Measurements from ENCODE around the gene ARHGAP26. TPM values are rescaled to one million over a fixed set of nuclear protein-coding genes. Genes with fewer than 3 reads are reported as not detected.

The ARHGAP26 gene
- total and polyA plus RNA-seq, 4 donors, result 5.4 to 52.3 (median 30.4) TPM

- no peak for ATAC-seq (ENCODE audit: insufficient read depth, low FRiP score)
- no peak for DNase-seq
- no peak overlapping the region for H3K9ac ChIP-seq (ENCODE audit: insufficient read depth in 1 of 2, low read length in 2 of 2)
- no peak overlapping the region for H3K4me3 ChIP-seq
- H3K27me3 ChIP-seq (ENCODE audit: control insufficient read depth in 3 of 3, insufficient read depth in 3 of 3, low read length in 2 of 3), result no peaks in the 10 kb centered on the region
- H3K4me1 ChIP-seq (ENCODE audit: control insufficient read depth in 5 of 5, insufficient read depth in 5 of 5, low read length in 5 of 5), result peaks cover 0 to 18% (median 15%) of the 10 kb centered on the region in 5 donors
- 18 to 22% methylated on average over 5 of the region's 5 CpGs for WGBS, 2 donors
- H3K27ac ChIP-seq (ENCODE audit: low read depth in 1 of 2, low read length in 1 of 2), result no peak overlapping the region
- H3K36me3 ChIP-seq (ENCODE audit: control insufficient read depth in 4 of 4, insufficient read depth in 4 of 4, low read length in 4 of 4), result peaks cover 0 to 18% (median 3%) of the 10 kb centered on the region in 4 donors
- no peaks in the 10 kb centered on the region for H3K9me3 ChIP-seq (ENCODE audit: control insufficient read depth in 4 of 4, insufficient read depth in 3 of 4, low read length in 3 of 4)
- no peak for TF ChIP-seq CTCF (IDR thresholded peaks at IDR 0.05; ENCODE audit: control extremely low read depth, extremely low read depth)
Observed at GRCh38 chr5:143054480-143054941, 284.3 kb downstream of the ARHGAP26 start.

- ATAC-seq (ENCODE audit: insufficient read depth, low FRiP score) (no peak), DNase-seq (no peak)
- WGBS, 2 donors, result 74 to 79% methylated on average over 5 of the region's 5 CpGs
- Histone ChIP-seq H3K27me3 (ENCODE audit: control insufficient read depth in 3 of 3, insufficient read depth in 3 of 3, low read length in 2 of 3) (no peaks in the 10 kb centered on the region), H3K4me1 (ENCODE audit: control insufficient read depth in 5 of 5, insufficient read depth in 5 of 5, low read length in 5 of 5) (peaks cover 0 to 26% (median 17%) of the 10 kb centered on the region in 5 donors), H3K9me3 (ENCODE audit: control insufficient read depth in 4 of 4, insufficient read depth in 3 of 4, low read length in 3 of 4) (no peaks in the 10 kb centered on the region), H3K36me3 (ENCODE audit: control insufficient read depth in 4 of 4, insufficient read depth in 4 of 4, low read length in 4 of 4) (peaks cover 0 to 18% (median 1%) of the 10 kb centered on the region in 4 donors), H3K4me3 (no peak overlapping the region), H3K9ac (ENCODE audit: insufficient read depth in 1 of 2, low read length in 2 of 2) (no peak overlapping the region), H3K27ac (ENCODE audit: low read depth in 1 of 2, low read length in 1 of 2) (no peak overlapping the region)
- no peak for TF ChIP-seq CTCF (IDR thresholded peaks at IDR 0.05; ENCODE audit: control extremely low read depth, extremely low read depth)
Observed at GRCh38 chr5:143055596-143056338, 285.6 kb downstream of the ARHGAP26 start.

GRCh38 chr5:143056339-143056704 is 286.1 kb downstream of the ARHGAP26 start:
- ATAC-seq (ENCODE audit: insufficient read depth, low FRiP score), result no peak
- Histone ChIP-seq H3K36me3 (ENCODE audit: control insufficient read depth in 4 of 4, insufficient read depth in 4 of 4, low read length in 4 of 4) (peaks cover 0 to 18% (median 1%) of the 10 kb centered on the region in 4 donors), H3K4me1 (ENCODE audit: control insufficient read depth in 5 of 5, insufficient read depth in 5 of 5, low read length in 5 of 5) (peaks cover 0 to 21% (median 13%) of the 10 kb centered on the region in 5 donors), H3K9me3 (ENCODE audit: control insufficient read depth in 4 of 4, insufficient read depth in 3 of 4, low read length in 3 of 4) (no peaks in the 10 kb centered on the region), H3K27ac (ENCODE audit: low read depth in 1 of 2, low read length in 1 of 2) (peak overlapping the region in 1 of 2 donors; percentile 79), H3K27me3 (ENCODE audit: control insufficient read depth in 3 of 3, insufficient read depth in 3 of 3, low read length in 2 of 3) (no peaks in the 10 kb centered on the region), H3K9ac (ENCODE audit: insufficient read depth in 1 of 2, low read length in 2 of 2) (no peak overlapping the region), H3K4me3 (no peak overlapping the region)
- no peak for TF ChIP-seq CTCF (IDR thresholded peaks at IDR 0.05; ENCODE audit: control extremely low read depth, extremely low read depth)
- DNase-seq, result no peak

All from lung (tissue), 12 donors.